Aorta (tissue), 5 donors: Measurements from ENCODE around the gene KCNK15. TPM values are rescaled to one million over a fixed set of nuclear protein-coding genes. Genes with fewer than 3 reads are reported as not detected.

Source experiments
- ATAC-seq: fragments of 200-7000 bp; cut with Tn5 transposase; one replicate; pipeline ENCODE4 v1.9.1; 2022; ENCODE audit warnings: moderate library complexity; ENCODE audit not compliant: low FRiP score
- DNase-seq, 2 donors: peaks; one replicate each; pipeline ENCODE4 v3.0.0-alpha.2; 2020
- H3K27ac ChIP-seq, 2 donors: one replicate each; pipeline ENCODE4 v1.5.1; 2013; ENCODE audit warnings: low read length in 2 of 2, mild to moderate bottlenecking in 2 of 2, moderate library complexity in 2 of 2, control low read depth in 1 of 2, inconsistent platforms in 1 of 2, low read depth in 1 of 2
- H3K27me3 ChIP-seq, 2 donors: one replicate each; pipeline ENCODE4 v1.6.1; 2013; ENCODE audit warnings: control low read depth in 1 of 2, low read length in 1 of 2, mild to moderate bottlenecking in 1 of 2, moderate library complexity in 1 of 2; ENCODE audit not compliant: insufficient read depth in 2 of 2, control insufficient read depth in 1 of 2
- H3K36me3 ChIP-seq, 2 donors: one replicate each; pipeline ENCODE4 v1.6.1; 2013; ENCODE audit warnings: control low read depth in 1 of 2, low read length in 1 of 2, mild to moderate bottlenecking in 1 of 2; ENCODE audit not compliant: insufficient read depth in 2 of 2, control insufficient read depth in 1 of 2
- H3K4me1 ChIP-seq, 2 donors: one replicate each; pipeline ENCODE4 v1.6.1; 2013; ENCODE audit warnings: low read length in 2 of 2, control low read depth in 1 of 2, mild to moderate bottlenecking in 1 of 2, moderate library complexity in 1 of 2; ENCODE audit not compliant: insufficient read depth in 2 of 2, control insufficient read depth in 1 of 2
- H3K4me3 ChIP-seq, 2 donors: one replicate each; pipeline ENCODE4 v1.5.1; 2013; ENCODE audit warnings: low read length in 2 of 2, control low read depth in 1 of 2, mild to moderate bottlenecking in 1 of 2
- H3K9me3 ChIP-seq: one replicate; pipeline ENCODE4 v1.6.1; 2013; ENCODE audit warnings: mild to moderate bottlenecking, low read length; ENCODE audit not compliant: control insufficient read depth
- WGBS, 2 donors: extraction: QIAGEN DNeasy Blood & Tissue Kit; methylation state at CpG; one replicate each; pipeline ENCODE4 v1.1.7; 2013; 5-methylcytosine and 5-hydroxymethylcytosine counted together
- intact Hi-C, 2 donors: fragments of 100-400 bp; cut with DNase I; formaldehyde crosslinking; loops; one replicate each; pipeline versions ENCODE4 v1.14.2 to v1.15.0; 2022
- polyA plus RNA-seq, 2 donors: library from polyadenylated mRNA; stranded (reverse); fragments of 200-250 nt; gene quantifications; one replicate each; pipeline ENCODE4 v1.2.3, GENCODE V29; 2013
- total RNA-seq, 2 donors: library from RNA; stranded (reverse); fragmentation: NEBNext Ultra II Directional; extraction: Animal tissue kit (Norgen Biotek cat#: 25700); gene quantifications; one replicate each; pipeline ENCODE4 v1.2.1, GENCODE V29; 2021
- donor health status: healthy with polysubstance abuse.
- donor health status: Bipolar disorder and iron deficiency.
- donor health status: DM: no; HTN: no; CAD: no.
- donor health status: DM: no; HTN: no; CAD: no.
- donor health status: DM: yes; HTN: yes; CAD: no.

Gene KCNK15
- total and polyA plus RNA-seq, 4 donors = 2.3 to 16.1 (median 5.9) TPM

GRCh38 chr20:44711237-44711636 lies 34.4 kb upstream of the KCNK15 start:
- Histone ChIP-seq H3K4me3 (no peak overlapping the region), H3K9me3 (no peaks in the 10 kb centered on the region), H3K4me1 (peaks cover 0 to 5% of the 10 kb centered on the region in 2 donors), H3K27me3 (no peaks in the 10 kb centered on the region), H3K27ac (no peak overlapping the region), H3K36me3 (no peaks in the 10 kb centered on the region)
- no peak for ATAC-seq
- intact Hi-C loops = no loop called here
- peak in 1 of 2 donors; percentile 24 for DNase-seq
- WGBS, 2 donors = 83 to 85% methylated on average over 8 of the region's 8 CpGs

GRCh38 chr20:44714102-44714700 lies 31.5 kb upstream of the KCNK15 start:
- H3K4me3 ChIP-seq = no peak overlapping the region
- peak in 1 of 2 donors; percentile 73 for DNase-seq
- intact Hi-C loops = no loop called here
- H3K4me1 ChIP-seq = peaks cover 3 to 5% of the 10 kb centered on the region in 2 donors
- WGBS, 2 donors = 12 to 29% methylated on average over 13 of the region's 13 CpGs
- no peaks in the 10 kb centered on the region for H3K36me3 ChIP-seq
- peak overlapping the region; percentile 19 to 85 for H3K27ac ChIP-seq
- ATAC-seq = peak; percentile 9
- H3K27me3 ChIP-seq = no peaks in the 10 kb centered on the region
- no peaks in the 10 kb centered on the region for H3K9me3 ChIP-seq

GRCh38 chr20:44714701-44715498 lies 30.8 kb upstream of the KCNK15 start, which contains the start of gene CCN5:
Gene CCN5 (plus strand): TSS chr20:44715369. CDS start chr20:44715391, 22 bp downstream.
- no peaks in the 10 kb centered on the region for H3K27me3 ChIP-seq
- DNase-seq (peak; percentile 95 to 96), ATAC-seq (peak; percentile 89)
- peak within 1 kb of the TSS in 1 of 2 donors; percentile 85 for H3K27ac ChIP-seq
- 28 to 29% methylated on average over 26 to 28 of the region's 28 CpGs for WGBS, 2 donors
- intact Hi-C loops = no loop called here
- H3K36me3 ChIP-seq = no peaks in the 10 kb centered on the region
- H3K4me1 ChIP-seq = peaks cover 3 to 5% of the 10 kb centered on the region in 2 donors
- H3K4me3 ChIP-seq = peak within 1 kb of the TSS in 1 of 2 donors; percentile 11
- H3K9me3 ChIP-seq = no peaks in the 10 kb centered on the region

DNA sequence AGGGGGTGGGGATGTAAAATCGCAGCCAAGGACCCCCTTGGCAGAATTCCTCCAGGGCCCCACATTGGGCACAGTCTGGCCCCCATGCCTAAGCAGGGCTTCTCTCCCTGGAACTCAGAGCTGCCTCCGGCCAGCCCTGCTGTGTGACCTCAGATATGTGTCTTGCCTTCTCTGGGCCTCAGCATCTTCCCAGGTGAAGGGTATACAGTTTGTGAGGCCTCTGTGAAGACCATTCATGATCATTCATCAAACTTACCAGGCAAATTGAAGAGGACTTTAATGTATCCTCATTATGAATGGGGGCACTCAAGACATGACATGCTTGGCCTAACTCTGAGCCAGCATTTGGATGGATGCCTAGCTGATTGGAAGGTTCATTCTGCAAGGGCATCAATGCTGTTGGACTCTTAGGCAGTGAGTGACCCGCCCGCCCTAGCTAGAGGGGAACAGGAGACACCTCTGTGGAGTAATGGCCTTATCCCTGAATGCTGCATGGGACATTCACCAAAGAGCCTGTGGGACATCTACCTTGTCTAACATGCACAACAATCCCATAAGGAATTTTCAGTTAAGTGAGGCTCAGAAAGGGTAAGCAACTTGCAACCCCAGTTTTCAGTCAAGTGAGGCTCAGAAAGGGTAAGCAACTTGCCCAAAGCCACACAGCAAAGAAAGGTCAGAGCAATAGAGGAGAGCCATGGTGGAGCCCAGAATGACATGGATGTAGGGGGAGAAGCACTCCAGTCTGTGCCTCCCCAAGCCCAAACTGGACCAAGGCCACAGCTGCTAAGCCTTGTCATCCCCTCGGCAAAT lies 30.0 kb upstream of the KCNK15 start:
- no peak for DNase-seq
- WGBS, 2 donors = 67 to 68% methylated on average over 5 of the region's 5 CpGs
- intact Hi-C loops = loop anchor here in 1 of 2 donors (2.0 kb wide), 1 partner anchor 13 kb away; no protein-coding TSS in a partner anchor

DNA sequence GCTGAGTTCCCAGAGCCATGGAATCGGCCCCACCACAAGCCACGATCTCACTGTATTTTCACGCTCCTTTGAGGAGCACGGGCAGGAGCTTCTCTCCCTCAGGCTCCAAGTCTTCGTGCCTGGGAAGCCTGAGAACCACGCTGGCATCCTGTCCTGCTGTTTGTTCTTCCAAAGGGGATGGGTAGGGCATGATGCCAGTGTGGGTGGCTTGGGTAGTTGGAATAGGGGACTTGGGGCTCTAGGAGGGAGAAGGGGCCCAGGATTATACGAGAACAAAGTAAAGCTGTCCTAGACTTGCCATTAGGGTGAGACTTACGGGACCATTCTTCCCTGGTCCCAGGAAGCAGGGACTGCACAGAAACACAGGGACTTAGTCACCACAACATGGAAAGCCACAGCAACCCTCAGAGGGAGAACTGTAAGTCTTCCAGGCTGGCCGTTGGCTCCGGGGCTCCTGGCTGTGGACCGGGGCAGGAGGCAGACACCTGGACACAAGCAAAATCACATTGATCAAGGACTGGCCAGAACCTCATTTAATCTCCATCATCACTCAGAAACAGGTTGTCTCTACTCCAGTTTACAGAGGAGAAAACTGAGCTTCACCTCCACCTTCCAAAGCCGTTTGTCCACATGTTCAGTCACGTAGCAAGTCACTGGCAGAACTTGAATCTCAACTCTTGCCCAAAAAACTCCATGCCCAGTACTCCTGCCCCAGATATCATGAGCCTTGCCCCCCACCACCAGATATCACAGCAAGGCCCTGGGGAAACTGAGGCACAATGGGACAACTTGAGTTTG lies 29.2 kb upstream of the KCNK15 start:
- no peak for DNase-seq
- Histone ChIP-seq H3K4me1 (peaks cover 3 to 9% of the 10 kb centered on the region in 2 donors), H3K27me3 (no peaks in the 10 kb centered on the region), H3K36me3 (no peaks in the 10 kb centered on the region), H3K9me3 (no peaks in the 10 kb centered on the region), H3K4me3 (no peak overlapping the region), H3K27ac (peak overlapping the region in 1 of 2 donors; percentile 85)
- no peak for ATAC-seq
- WGBS, 2 donors = 15 to 22% methylated on average over 13 of the region's 13 CpGs
- intact Hi-C loops = loop anchor here in 1 of 2 donors (2.0 kb wide), 1 partner anchor 14 kb away; no protein-coding TSS in a partner anchor

More for the DNA sequence above, 30.0 kb upstream of the KCNK15 start:
- Histone ChIP-seq H3K9me3 (no peaks in the 10 kb centered on the region), H3K27ac (peak overlapping the region in 1 of 2 donors; percentile 85), H3K27me3 (no peaks in the 10 kb centered on the region), H3K4me3 (peak overlapping the region in 1 of 2 donors; percentile 11), H3K4me1 (peaks cover 3 to 9% of the 10 kb centered on the region in 2 donors), H3K36me3 (no peaks in the 10 kb centered on the region)
- no peak for ATAC-seq

DNA sequence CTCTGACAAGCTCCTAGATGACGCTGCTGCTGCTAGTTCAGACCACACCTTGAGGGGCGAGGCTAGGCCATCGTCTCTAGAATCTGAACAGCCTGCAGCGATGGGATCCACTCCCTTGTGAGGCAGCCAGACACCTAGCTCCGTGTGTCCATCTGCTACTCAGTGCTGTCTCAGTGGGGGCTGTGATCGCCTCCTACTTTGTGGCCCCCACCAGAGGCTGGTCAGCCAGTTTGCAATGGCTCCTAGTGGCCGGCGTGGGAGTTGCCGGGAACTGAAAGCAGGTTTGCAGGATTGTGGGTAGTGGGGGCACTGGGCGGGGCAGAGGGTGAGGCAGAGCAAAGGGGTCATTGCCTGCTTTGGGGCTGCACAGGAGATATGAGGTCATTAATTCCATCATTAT lies 27.7 kb upstream of the KCNK15 start:
- intact Hi-C loops = loop anchor here in 1 of 2 donors (2.0 kb wide), 1 partner anchor 15 kb away; no protein-coding TSS in a partner anchor
- WGBS, 2 donors = 83 to 94% methylated on average over 10 of the region's 10 CpGs
- Histone ChIP-seq H3K27ac (no peak overlapping the region), H3K9me3 (no peaks in the 10 kb centered on the region), H3K36me3 (peaks cover 0 to 1% of the 10 kb centered on the region in 2 donors), H3K4me1 (peaks cover 3 to 12% of the 10 kb centered on the region in 2 donors), H3K4me3 (no peak overlapping the region), H3K27me3 (no peaks in the 10 kb centered on the region)
- no peak for ATAC-seq
- DNase-seq = no peak

DNA sequence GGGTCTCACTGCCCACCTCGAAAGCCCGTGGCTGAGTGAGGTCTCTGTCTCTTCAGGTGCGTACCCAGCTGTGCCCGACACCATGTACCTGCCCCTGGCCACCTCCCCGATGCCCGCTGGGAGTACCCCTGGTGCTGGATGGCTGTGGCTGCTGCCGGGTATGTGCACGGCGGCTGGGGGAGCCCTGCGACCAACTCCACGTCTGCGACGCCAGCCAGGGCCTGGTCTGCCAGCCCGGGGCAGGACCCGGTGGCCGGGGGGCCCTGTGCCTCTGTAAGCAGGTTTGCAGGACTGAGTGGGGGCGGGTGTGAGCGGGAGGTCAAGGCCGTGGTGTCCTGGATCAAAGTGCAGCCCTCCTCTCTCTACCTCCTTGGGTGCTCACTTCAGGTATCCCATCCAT lies 25.8 kb upstream of the KCNK15 start:
- H3K4me1 ChIP-seq = peaks cover 3 to 12% of the 10 kb centered on the region in 2 donors
- no peak overlapping the region for H3K4me3 ChIP-seq
- ATAC-seq (no peak), DNase-seq (peak in 1 of 2 donors; percentile 63)
- intact Hi-C loops = no loop called here
- H3K36me3 ChIP-seq = peaks cover 0 to 1% of the 10 kb centered on the region in 2 donors
- H3K27me3 ChIP-seq = no peaks in the 10 kb centered on the region
- 95 to 98% methylated on average over 19 of the region's 19 CpGs for WGBS, 2 donors
- peak overlapping the region in 1 of 2 donors; percentile 82 for H3K27ac ChIP-seq
- no peaks in the 10 kb centered on the region for H3K9me3 ChIP-seq
